H9 (cell line): ENCODE measurements around the gene CD2. TPM values are rescaled to one million over a fixed set of nuclear protein-coding genes. Genes with fewer than 3 reads are reported as not detected.

ENCODE experiments used
- DNase-seq: peaks from one replicate; pipeline ENCODE4 v3.0.0-alpha.2; 2017
- H2AFZ ChIP-seq: one replicate; pipeline ENCODE4 v1.6.1; 2013; ENCODE audit warnings: mild to moderate bottlenecking, low read length, control low read depth, moderate library complexity
- H2AK5ac ChIP-seq: 2 replicates; pipeline ENCODE4 v1.6.1; 2013; ENCODE audit warnings: low read length, control low read depth, mixed read lengths; ENCODE audit not compliant: insufficient read length
- H2BK120ac ChIP-seq: one replicate; pipeline ENCODE4 v1.6.1; 2013; ENCODE audit warnings: low read depth, mild to moderate bottlenecking, low read length, control low read depth, inconsistent platforms; ENCODE audit not compliant: poor library complexity, severe bottlenecking
- H2BK12ac ChIP-seq: 2 replicates; pipeline ENCODE4 v1.6.1; 2013; ENCODE audit warnings: low read length, control low read depth, mixed read lengths, low read depth; ENCODE audit not compliant: insufficient read length
- H2BK15ac ChIP-seq: 2 replicates; pipeline ENCODE4 v1.6.1; 2013; ENCODE audit warnings: low read depth, low read length, control low read depth
- H2BK20ac ChIP-seq: one replicate; pipeline ENCODE4 v1.6.1; 2013; ENCODE audit warnings: low read depth, mild to moderate bottlenecking, low read length, control low read depth, inconsistent platforms; ENCODE audit not compliant: poor library complexity, severe bottlenecking
- H2BK5ac ChIP-seq: 2 replicates; pipeline ENCODE4 v1.6.1; 2013; ENCODE audit warnings: low read length, control low read depth, mixed read lengths; ENCODE audit not compliant: insufficient read length
- H3K14ac ChIP-seq: 2 replicates; pipeline ENCODE4 v1.6.1; 2013; ENCODE audit warnings: low read length, control low read depth; ENCODE audit not compliant: insufficient read depth
- H3K18ac ChIP-seq: 2 replicates; pipeline ENCODE4 v1.6.1; 2013; ENCODE audit warnings: low read depth, mild to moderate bottlenecking, mixed read lengths, low read length, control low read depth; ENCODE audit not compliant: insufficient read length
- H3K23ac ChIP-seq: 2 replicates; pipeline ENCODE4 v1.6.1; 2013; ENCODE audit warnings: low read length, control low read depth, mixed read lengths, low read depth; ENCODE audit not compliant: insufficient read length
- H3K23me2 ChIP-seq: 2 replicates; pipeline ENCODE4 v1.6.1; 2013; ENCODE audit warnings: low read depth, mild to moderate bottlenecking, mixed read lengths, low read length, control low read depth; ENCODE audit not compliant: insufficient read length, poor library complexity, severe bottlenecking
- H3K27ac ChIP-seq: 2 replicates; pipeline ENCODE4 v1.5.1; 2013; ENCODE audit warnings: low read length, control low read depth, mixed read lengths, low read depth; ENCODE audit not compliant: insufficient read length
- H3K27me3 ChIP-seq: 2 replicates; pipeline ENCODE4 v1.6.1; 2013; ENCODE audit warnings: low read length, control low read depth, inconsistent platforms; ENCODE audit not compliant: insufficient read depth
- H3K4ac ChIP-seq: 2 replicates; pipeline ENCODE4 v1.6.1; 2013; ENCODE audit warnings: low read depth, mild to moderate bottlenecking, control low read depth, inconsistent platforms, low read length, moderate library complexity
- H3K4me1 ChIP-seq: 2 replicates; pipeline ENCODE4 v1.6.1; 2013; ENCODE audit warnings: low read length, control low read depth, inconsistent platforms; ENCODE audit not compliant: insufficient read depth
- H3K4me2 ChIP-seq: 2 replicates; pipeline ENCODE4 v1.6.1; 2013; ENCODE audit warnings: low read length, control low read depth, mixed read lengths; ENCODE audit not compliant: insufficient read length, insufficient read depth
- H3K56ac ChIP-seq: 2 replicates; pipeline ENCODE4 v1.6.1; 2013; ENCODE audit warnings: low read depth, mild to moderate bottlenecking, mixed read lengths, low read length, control low read depth; ENCODE audit not compliant: insufficient read length
- H3K79me1 ChIP-seq: 2 replicates; pipeline ENCODE4 v1.6.1; 2013; ENCODE audit warnings: low read depth, mild to moderate bottlenecking, moderate library complexity, low read length, control low read depth, inconsistent platforms; ENCODE audit not compliant: insufficient read depth, poor library complexity, severe bottlenecking
- H3K79me2 ChIP-seq: 2 replicates; pipeline ENCODE4 v1.6.1; 2013; ENCODE audit warnings: low read length, control low read depth, inconsistent platforms; ENCODE audit not compliant: insufficient read depth
- H3K9ac ChIP-seq: 2 replicates; pipeline ENCODE4 v1.6.1; 2013; ENCODE audit warnings: low read length, control low read depth, mixed read lengths; ENCODE audit not compliant: insufficient read length; ENCODE audit errors: extremely low read depth
- H3K9me3 ChIP-seq: one replicate; pipeline ENCODE4 v1.6.1; 2013; ENCODE audit warnings: low read depth, low read length, inconsistent platforms; ENCODE audit not compliant: control insufficient read depth
- H3T11ph ChIP-seq: one replicate; pipeline ENCODE4 v1.6.1; 2013; ENCODE audit warnings: mild to moderate bottlenecking, low read length, control low read depth, inconsistent platforms
- H4K20me1 ChIP-seq: one replicate; pipeline ENCODE4 v1.6.1; 2013; ENCODE audit not compliant: control insufficient read depth, insufficient read length, insufficient read depth
- H4K5ac ChIP-seq: 2 replicates; pipeline ENCODE4 v1.6.1; 2013; ENCODE audit warnings: low read depth, mild to moderate bottlenecking, mixed read lengths, low read length, control low read depth; ENCODE audit not compliant: insufficient read length
- H4K8ac ChIP-seq: replicated peaks from 2 replicates; pipeline ENCODE4 v1.6.1; 2013; ENCODE audit warnings: low read length, control low read depth, mixed read lengths, low read depth; ENCODE audit not compliant: insufficient read length
- H4K91ac ChIP-seq: 2 replicates; pipeline ENCODE4 v1.6.1; 2013; ENCODE audit warnings: low read depth, mild to moderate bottlenecking, moderate library complexity, mixed read lengths, low read length, control low read depth; ENCODE audit not compliant: insufficient read length
- H3K27ac Mint-ChIP-seq, 3 experiments: 2 replicates in 2 of 3; 3 replicates in 1 of 3; pipeline ENCODE4 v1.8.0; 2020 to 2021; ENCODE audit warnings: mixed read lengths in 3 of 3, mild to moderate bottlenecking in 1 of 3, moderate library complexity in 1 of 3
- H3K27me3 Mint-ChIP-seq: 2 replicates; pipeline ENCODE4 v1.8.0; 2021; ENCODE audit warnings: low read depth, mild to moderate bottlenecking, moderate library complexity, mixed read lengths
- H3K36me3 Mint-ChIP-seq, 3 experiments: 2 replicates in 2 of 3; 3 replicates in 1 of 3; pipeline ENCODE4 v1.8.0; 2020 to 2021; ENCODE audit warnings: low read depth in 3 of 3, mixed read lengths in 3 of 3; ENCODE audit not compliant: insufficient read depth in 1 of 3
- H3K4me1 Mint-ChIP-seq, 2 experiments: 2 replicates each; pipeline ENCODE4 v1.8.0; 2020; ENCODE audit warnings: mixed read lengths in 2 of 2
- H3K4me3 Mint-ChIP-seq, 2 experiments: 2 replicates in 1 of 2; 3 replicates in 1 of 2; pipeline ENCODE4 v1.8.0; 2020 to 2021; ENCODE audit warnings: mild to moderate bottlenecking in 2 of 2, mixed read lengths in 2 of 2, moderate library complexity in 1 of 2
- H3K9me3 Mint-ChIP-seq, 2 experiments: 2 replicates in 1 of 2; 3 replicates in 1 of 2; pipeline ENCODE4 v1.8.0; 2020; ENCODE audit warnings: mild to moderate bottlenecking in 2 of 2, mixed read lengths in 2 of 2, moderate library complexity in 1 of 2
- CTCF ChIP-seq: fragments of 200-600 bp; sonication (generic); conservative IDR thresholded peaks from 3 replicates; pipeline ENCODE4 v1.8.0; 2021; ENCODE audit warnings: antibody characterized with exemption, mild to moderate bottlenecking
- WGBS: extraction: QIAGEN DNeasy Blood & Tissue Kit; methylation state at CpG from one replicate; pipeline ENCODE4 v1.1.7; 2013; ENCODE audit warnings: missing lambda C conversion rate, low lambda C conversion rate, mixed read lengths; ENCODE audit not compliant: insufficient read length; ENCODE audit errors: extremely low coverage; 5-methylcytosine and 5-hydroxymethylcytosine counted together
- total RNA-seq: library from RNA; stranded (reverse); gene quantifications from 2 replicates; pipeline ENCODE4 v1.2.1, GENCODE V29; 2021

The CD2 gene
- total RNA-seq, 1 experiment from 2014 or later: not detected

DNA sequence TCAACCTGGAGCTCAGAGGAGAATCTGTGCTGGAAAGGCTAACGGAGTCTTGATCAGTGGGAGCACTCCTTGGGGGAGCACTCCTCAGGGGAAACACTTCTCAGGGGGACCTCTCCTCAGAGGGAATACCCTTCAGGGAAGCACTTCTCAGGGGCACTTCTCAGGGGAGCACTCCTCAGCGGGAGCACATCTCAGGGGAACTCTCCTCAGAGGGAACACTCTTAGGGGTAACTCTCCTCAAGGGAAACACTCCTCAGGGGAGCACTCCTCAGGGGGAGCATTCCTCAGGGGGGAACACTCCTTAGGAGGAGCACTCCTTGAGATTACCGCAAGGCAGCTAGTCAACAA, 41.2 kb downstream of the CD2 start:
- Histone ChIP-seq H2AFZ (no peak overlapping the region), H4K91ac (no peak overlapping the region), H3K56ac (no peak overlapping the region), H2BK12ac (no peak overlapping the region), H2BK20ac (no peak overlapping the region), H4K20me1 (no peaks in the 10 kb centered on the region), H3K9me3 (no peaks in the 10 kb centered on the region), H3K79me1 (no peaks in the 10 kb centered on the region), H3K14ac (no peak overlapping the region), H3K4me1 (peaks cover 4% of the 10 kb centered on the region), H2BK15ac (no peak overlapping the region), H4K8ac (no peak overlapping the region), H2AK5ac (no peak overlapping the region), H3K18ac (no peak overlapping the region), H3K4me2 (no peak overlapping the region), H3K23ac (no peak overlapping the region), H4K5ac (no peak overlapping the region), H3T11ph (no peak overlapping the region), H3K9ac (no peak overlapping the region), H3K4ac (no peak overlapping the region), H2BK120ac (no peak overlapping the region), H2BK5ac (no peak overlapping the region), H3K79me2 (no peaks in the 10 kb centered on the region), H3K23me2 (no peaks in the 10 kb centered on the region), H3K27ac (no peak overlapping the region), H3K27me3 (no peaks in the 10 kb centered on the region)
- WGBS: no CpG with 5 or more reads among the region's 3 CpGs
- H3K36me3 Mint-ChIP-seq: no peaks in the 10 kb centered on the region; a peak in 2 of 7 replicates
- DNase-seq: no peak
- 0 out of 2 replicates have a peak, but pooled peaks cover 2% of the 10 kb centered on the region for H3K27me3 Mint-ChIP-seq
- H3K4me1 Mint-ChIP-seq: peaks cover 18 to 19% of the 10 kb centered on the region in 2 experiments
- no peak overlapping the region for H3K4me3 Mint-ChIP-seq
- no peak overlapping the region for H3K27ac Mint-ChIP-seq
- H3K9me3 Mint-ChIP-seq: no peaks in the 10 kb centered on the region
- TF ChIP-seq CTCF: no peak
